ENCODE results near the gene CHP2.

DNA sequence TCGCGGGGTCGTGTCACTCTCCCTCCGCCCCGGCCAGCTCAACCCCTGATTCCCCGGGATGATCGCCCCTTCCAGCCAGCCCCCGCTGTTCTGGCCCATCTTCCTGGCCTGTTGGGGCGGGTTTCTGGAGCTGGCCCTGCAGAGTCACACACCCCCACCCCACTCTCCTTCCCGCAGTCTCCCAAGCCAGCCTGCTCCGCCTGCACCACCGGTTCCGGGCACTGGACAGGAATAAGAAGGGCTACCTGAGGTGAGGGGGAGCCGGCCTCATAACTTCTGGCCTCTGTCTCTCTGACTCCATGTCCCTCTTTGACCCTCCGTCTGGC is 621 bp downstream of the CHP2 start:
- TF ChIP-seq MAX (IDR thresholded peaks at IDR 0.05; ENCODE audit: low read depth, low read length) (no peak), POLR2A (IDR thresholded peaks at IDR 0.05; ENCODE audit: extremely low read depth, insufficient read length) (no peak)

Data from NB4 (cell line).